Measurements from ENCODE around the gene GSK3A.

The GSK3A gene

DNA sequence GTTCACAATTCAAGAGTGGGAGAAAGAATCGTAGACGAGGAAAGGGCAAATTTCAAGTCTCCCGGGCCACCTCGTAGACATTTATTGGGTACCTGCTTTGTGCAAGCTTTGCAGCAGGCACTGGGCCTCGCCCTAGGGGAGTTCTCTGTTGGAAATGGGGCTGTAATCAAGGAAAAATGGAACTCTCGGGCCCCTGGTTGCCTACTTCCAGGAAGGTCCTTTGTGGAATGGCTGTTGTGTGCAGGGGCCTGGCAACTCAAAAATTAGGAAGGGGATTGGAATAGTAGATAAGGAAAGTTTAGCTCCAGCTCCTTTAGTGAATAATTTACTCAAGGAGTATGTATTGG is 21.7 kb downstream of the GSK3A start:
- DNase-seq = no peak

- DNase-seq = peak; percentile 81
Measured at GRCh38 chr19:42219812-42220750, 22.3 kb downstream of the GSK3A start, which contains the start of gene ZNF526. Gene ZNF526, plus strand, starts transcription at chr19:42220312. Its CDS starts 4,092 bp downstream, at chr19:42224404.

DNA sequence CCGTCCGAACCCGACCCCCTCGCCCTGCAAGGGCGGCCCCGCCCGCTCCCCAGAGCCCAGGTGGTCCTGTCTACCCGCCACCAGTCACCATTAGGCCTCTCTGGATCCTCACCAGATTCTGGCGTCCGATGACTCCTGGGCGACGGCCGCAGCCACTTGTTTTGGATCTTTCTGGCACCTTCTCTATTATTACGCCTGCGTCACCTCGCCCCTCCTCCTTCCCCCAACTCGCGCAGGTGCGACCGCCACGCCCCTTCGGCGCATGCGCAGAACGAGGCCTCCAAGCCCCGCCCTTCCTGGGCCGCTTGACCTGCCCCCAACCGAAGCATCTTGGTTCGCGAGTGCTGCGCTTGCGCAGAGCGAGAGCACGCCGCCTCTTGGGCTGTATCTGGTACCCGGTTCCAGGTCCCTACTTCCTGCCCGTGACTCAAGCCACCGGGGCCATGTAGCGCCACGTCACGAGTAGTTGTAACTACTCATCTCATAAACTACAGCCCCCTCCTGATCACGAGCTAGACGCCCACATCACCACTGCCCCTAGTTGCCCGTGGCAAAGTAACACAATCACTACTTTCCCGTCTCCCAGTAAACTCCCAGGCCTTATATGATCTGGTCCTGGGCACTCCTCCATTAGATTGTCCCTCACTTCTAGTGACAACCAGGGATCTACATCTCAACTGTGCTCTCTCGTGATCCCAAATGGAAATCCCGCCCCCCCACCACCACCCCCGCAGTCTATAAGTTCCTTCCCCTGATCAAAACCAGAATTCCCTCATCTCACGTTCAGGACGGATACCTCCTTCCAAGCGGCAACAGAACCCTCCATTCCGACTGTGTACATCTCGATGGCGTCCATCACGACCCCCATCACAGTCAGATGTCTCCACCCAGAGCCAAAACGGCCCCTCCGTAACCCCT is 24.6 kb downstream of the GSK3A start, which contains the start of gene DEDD2:
Gene DEDD2 (minus strand): TSS at position 158 of the 918 bp plus-strand sequence. CDS start 670 bp downstream, outside the sequence.
- peak; percentile 34 for DNase-seq

DNA sequence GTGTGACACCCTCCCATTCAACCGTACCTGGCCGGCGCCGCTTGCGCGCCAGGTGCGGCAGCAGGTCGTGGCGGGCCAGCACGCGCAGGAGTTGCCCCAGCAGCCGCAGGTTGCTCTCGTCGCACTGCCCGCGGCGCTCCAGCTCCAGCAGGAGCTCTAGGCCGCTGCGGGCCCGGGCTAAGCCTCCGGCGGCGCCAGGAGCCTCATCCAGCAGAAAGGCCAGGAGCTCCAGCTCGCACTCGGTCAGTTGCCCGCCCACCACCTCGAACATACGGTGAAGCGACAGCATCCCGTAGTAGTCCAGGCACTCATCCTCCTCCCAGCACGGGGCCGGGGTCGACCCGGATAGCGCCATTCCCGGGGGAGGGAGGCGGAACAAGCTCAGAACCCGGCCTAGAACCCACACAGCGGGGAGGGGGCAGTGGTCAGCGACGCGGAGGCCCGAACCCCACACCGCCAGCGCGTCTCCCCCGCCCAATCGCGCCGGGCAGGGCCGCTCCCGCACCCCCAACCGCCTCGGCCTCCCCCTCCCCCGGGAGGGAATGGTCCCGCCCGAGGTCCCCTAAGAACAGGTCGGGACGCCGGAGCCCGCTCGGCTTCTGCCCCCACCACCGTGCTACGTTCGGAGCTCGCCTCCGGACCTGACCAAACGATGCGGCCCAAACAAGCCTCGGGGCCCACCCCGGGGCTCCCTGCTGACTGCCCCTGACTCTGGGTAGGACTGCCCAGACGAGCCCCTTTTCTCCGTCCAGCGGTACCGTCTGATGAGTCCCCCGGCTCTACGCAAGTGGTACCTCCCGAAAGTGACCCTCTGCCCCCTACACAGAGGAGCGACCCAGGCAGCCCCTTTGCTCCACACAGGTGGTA is 25.5 kb downstream of the GSK3A start:
- DNase-seq = no peak

DNA sequence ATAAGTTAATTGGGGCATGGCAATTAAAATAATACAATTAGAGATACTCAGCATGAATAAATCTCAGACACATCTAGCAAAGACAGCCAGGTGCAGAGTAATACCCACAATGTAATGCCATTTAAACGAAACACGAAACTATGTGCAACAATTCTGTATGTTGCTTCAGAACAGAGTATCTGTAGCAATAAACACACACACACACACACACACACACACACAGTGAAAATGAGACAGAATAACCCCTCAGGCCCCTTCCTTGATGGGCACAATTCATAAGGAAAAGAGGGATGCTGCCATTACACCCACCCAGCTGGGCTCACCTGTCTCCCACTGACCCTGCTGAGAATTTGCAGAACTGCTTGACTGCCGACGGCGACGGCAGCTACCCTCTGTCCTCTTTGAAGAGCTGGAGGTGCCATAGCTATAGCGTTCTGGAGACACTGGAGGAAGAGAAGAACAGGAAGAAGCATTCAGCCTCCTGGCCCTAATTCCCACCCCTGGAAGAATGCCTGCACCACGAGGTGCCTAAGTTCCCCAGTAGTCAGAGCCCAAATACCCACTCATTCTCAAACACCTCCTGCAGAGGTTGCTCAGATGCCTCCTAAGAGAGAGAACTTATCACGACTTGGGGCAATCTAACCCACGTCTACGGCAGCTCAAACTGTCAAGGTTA is 27.5 kb downstream of the GSK3A start:
- DNase-seq = no peak

GRCh38 chr19:42212886-42213285 is 29.5 kb downstream of the GSK3A start:
- no peak for DNase-seq

DNA sequence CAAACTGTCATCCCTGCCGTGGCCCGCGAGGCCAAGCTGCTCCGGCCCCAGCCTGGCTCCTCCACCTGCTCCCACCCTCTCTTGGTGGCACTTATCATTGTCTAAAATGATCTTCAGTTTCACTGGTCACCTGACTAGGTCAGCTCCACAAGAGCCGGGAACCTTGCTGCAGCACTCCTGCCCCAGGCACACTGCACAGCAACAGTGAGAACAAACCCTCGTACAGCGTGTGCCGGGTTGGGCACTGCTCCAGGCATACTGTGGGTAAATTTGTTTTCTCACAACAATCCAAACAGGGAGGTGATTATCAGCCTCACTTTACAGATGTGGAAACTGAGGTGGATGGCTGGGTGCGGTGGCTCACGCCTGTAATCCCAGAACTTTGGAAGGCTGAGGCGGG is 33.8 kb downstream of the GSK3A start:
- DNase-seq = no peak

DNA sequence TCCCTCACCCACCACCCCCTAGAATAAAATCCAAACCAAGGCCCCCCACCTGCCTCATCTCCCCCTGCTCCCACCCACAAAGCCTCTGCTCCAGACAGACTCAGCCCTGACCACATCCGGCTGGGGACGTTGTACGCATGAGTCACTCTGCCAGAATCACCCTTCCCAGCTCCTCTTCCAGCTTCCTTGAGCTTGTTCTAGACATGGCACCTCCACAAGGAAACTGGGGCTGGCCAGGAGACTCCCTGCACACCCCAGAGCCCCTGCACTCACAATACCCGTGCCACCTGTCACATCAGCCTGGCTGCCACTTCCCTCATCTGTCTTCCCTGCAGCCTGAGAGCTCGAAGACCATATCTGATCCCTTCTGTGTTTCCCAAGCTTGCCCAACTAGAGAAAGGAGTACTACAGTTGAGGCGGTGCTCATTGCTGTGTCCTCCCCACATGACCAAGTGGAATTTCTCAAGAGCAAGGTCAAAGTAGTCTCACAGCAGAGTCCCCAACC is 34.6 kb downstream of the GSK3A start:
- no peak for DNase-seq

DNA sequence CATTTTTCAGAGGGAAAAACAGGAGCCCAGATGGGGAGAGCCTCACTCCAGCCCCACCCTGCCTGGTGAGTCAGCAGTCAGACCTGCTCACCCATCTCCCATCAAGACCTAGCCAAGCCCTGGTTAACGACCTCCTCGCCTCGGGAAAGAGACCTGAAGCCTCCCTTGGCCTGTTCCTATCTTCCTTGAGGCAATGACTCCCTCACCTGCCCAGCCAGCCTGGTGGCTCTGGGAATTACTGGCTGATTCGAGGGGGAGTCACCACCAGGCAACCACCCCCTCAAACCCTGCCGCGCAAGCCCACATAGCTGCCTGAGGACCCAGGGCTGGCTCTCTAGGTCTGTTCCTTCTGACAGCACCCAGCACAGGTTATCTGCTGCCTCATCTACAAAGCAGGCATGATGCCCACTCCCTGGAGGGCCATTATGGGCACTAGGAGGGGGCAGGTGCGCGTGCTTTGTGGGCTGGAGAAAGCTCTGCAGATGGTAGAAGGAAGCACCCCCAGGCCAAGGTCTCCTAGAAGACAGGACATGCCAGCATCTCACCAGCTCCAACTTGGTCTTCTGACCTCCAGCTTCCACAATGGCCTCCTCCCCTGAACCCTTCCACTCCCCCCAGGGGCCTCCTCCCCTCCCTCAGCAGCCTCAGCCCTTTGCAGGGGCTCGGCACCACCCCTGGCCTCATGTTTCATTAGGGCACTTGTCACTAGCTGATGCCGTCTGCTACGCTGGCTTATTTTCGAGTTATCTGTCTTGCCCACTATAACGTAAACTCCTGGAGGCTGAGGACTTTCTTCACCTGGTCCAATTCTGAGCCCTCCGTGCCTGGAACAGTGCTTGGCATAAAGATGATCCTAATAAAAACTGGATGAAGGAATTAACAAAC is 35.3 kb downstream of the GSK3A start:
- DNase-seq = no peak

DNA sequence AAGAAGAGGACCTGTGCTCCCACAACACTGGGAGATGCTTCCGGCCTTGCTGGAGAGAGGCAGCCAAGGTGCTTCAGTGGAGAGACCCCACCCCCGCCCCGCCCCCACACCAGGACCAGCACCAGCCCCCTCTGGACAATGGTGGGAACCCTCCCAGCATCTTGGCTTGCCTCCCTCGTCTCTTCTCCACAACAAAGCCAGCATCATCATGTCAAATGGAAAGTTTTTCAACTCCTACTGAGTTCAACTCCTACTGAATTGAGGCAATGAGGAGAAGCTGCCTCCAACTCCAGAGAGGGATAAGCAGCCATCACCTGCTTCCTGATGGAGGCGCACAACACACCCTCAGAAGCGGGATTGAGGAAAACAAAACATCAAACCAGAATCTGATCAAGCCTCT is 37.7 kb downstream of the GSK3A start:
- no peak for DNase-seq

DNA sequence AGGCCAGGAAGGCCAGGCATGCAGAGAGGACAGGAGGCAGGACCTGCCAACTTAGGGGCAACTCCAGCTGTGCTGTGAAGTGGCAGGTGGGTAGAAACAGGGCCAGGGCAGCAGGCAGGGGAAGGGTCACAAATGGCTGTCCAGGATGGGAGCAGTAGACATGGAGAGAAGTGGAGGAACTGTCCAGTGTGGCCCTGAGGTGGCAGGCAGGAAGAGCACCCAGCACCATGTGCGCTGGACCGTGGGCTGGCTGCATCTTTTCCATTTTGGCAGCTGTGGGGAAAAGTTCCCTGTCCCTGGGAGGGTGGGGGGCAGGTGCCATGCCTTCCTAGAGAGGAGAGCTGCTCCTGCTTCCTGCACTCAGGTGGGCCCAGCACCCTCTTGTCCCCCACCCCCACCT is 38.7 kb downstream of the GSK3A start:
- no peak for DNase-seq

GRCh38 chr19:42202290-42202880 is 40.0 kb downstream of the GSK3A start:
- DNase-seq = no peak

DNA sequence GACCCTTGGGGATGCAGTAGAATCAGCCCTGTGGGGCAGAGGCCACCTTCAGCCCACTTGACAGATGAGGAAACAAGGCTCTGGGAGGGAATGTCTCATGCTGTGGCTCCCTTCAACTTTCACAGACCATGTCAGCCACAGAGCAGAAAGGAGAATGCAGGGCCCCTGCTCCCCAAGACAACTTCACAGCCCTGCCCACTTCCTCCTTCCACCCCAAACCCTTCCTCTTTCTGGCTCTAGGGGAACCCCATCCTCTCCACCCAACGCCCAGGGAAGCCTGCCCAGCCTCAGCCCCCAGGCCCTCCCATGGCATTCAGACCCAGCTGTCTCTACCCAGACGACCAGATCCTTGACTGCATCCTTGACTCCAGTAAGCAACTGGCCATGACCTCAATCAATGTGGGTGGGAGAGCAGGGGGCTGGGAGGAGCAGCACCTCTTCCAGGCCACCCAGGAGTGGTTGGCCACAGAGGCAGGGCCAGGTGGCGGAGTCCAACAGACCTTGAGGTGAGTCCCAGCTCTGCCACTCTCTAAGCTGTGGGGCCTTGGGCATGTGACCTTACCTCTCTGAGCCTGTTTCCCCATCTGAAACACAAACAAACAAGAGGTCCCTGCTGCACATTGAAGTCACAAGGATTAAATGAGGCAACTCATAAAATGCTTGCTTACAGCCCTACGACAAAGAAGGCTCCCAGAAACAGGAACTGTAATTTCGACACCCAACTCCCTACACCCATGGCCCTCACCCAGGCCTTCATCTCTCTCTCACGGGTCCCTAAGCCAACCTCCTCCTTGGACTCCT is 40.7 kb downstream of the GSK3A start:
- DNase-seq = no peak

DNA sequence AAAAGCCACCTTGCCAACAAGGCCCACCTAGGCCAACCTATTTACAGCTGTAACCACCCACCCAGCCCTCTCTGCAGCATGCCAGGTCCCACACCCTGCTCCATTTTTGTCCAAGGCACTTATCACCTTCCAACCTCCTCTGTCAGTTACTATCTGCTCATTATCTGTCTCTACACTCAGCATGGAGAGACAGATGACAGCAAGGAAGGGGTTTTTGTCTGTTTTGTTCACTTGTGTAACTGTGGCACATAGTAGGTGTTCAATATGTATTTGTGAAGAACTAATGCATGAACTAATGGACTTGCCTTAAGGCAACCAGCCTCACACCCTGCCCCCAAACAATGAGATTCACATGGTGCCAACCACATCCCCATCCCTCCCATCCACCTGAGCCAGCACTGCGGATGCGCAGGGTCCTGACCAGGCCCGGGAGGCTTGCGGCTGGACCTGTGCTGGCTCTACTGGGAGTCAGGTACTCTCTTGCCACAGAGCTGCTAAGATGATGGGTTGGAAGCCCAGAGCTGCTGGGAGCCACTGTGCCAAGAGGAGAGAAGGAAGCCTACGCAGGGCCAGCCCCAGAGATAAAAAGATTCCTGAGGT is 42.2 kb downstream of the GSK3A start:
- DNase-seq = no peak

DNA sequence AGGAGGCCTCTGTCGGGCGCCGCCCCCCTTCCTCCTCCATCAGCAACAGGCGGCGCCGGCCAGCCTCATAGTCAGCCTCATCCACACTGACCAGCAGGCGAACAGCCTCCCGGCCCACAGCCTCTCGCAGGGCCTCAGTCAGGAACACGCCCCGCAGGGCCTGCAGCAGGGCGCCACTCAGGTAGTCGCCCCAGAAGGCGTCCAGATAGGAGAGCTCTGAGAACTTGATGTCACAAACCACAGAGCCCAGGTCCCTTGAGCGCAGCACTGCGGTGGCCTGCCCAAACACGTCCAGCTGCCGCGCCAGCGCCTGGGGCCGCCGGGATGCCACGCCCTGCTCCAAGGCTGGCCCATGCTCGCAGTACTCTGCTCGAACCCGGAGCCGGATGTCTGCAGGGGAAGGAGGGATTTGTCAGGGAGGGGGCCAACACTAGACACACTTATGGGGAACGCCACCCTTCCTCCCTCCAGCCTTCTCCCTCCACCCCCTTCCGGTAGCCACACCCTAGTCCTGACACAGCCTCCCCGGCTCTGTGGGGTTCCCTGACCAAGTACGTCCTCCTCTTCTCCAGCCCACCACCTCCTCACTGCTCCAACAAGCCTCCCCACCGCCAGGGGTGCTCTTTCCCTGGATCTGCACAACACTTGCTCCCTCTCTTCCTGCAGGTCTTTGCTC is 42.8 kb downstream of the GSK3A start:
- no peak for DNase-seq

- no peak for DNase-seq
Measured at GRCh38 chr19:42198676-42199439, 43.5 kb downstream of the GSK3A start.

GRCh38 chr19:42197375-42197817 is 45.0 kb downstream of the GSK3A start:
- no peak for DNase-seq
